IMR-90 (cell line): Measurements from ENCODE around the gene CFHR3. TPM values are rescaled to one million over a fixed set of nuclear protein-coding genes. Genes with fewer than 3 reads are reported as not detected.

ENCODE experiments used
- ATAC-seq: fragments of 200-7000 bp; cut with Tn5 transposase; 2 replicates; pipeline ENCODE4 v1.9.1; 2020; ENCODE audit warnings: low read depth, mild to moderate bottlenecking, moderate library complexity
- BruUV-seq: library from RNA; stranded (reverse); fragments of 400-500 nt; replicated peaks from 2 replicates; lab custom pipeline; 2021; lab: Mats Ljungman, UMichigan
- CTCF ChIA-PET: fragments of 300-600 bp; formaldehyde crosslinking; extraction: SDS; loops from one replicate; lab custom pipeline; 2021; ENCODE audit warnings: antibody characterized with exemption; lab: Yijun Ruan, JAX
- POLR2A ChIA-PET: fragments of 300-600 bp; sonication (Branson Sonifier 250); formaldehyde crosslinking; loops from one replicate; lab custom pipeline; 2022; ENCODE audit warnings: antibody characterized with exemption; ENCODE audit not compliant: unreplicated experiment; lab: Charles Lee
- DNase-seq: peaks from one replicate; pipeline ENCODE4 v3.0.0; 2013
- H2AFZ ChIP-seq: replicated peaks from 2 replicates; pipeline ENCODE3; 2013; ENCODE audit warnings: low read length, mild to moderate bottlenecking; ENCODE audit not compliant: poor library complexity
- H2AK5ac ChIP-seq: 2 replicates; pipeline ENCODE4 v1.6.1; 2013; ENCODE audit warnings: low read depth, low read length, inconsistent platforms
- H2AK9ac ChIP-seq: replicated peaks from 2 replicates; pipeline ENCODE3; 2013; ENCODE audit warnings: mild to moderate bottlenecking, low read depth, low read length, moderate library complexity; ENCODE audit not compliant: poor library complexity
- H2BK120ac ChIP-seq: 2 replicates; pipeline ENCODE4 v1.6.1; 2013; ENCODE audit warnings: low read depth, low read length, inconsistent platforms
- H2BK15ac ChIP-seq: 3 replicates; pipeline ENCODE4 v1.6.1; 2013; ENCODE audit warnings: low read depth, low read length, inconsistent platforms
- H2BK20ac ChIP-seq: 2 replicates; pipeline ENCODE4 v1.6.1; 2013; ENCODE audit warnings: low read depth, mild to moderate bottlenecking, inconsistent platforms, low read length, moderate library complexity
- H2BK5ac ChIP-seq: 2 replicates; pipeline ENCODE4 v1.6.1; 2013; ENCODE audit warnings: mild to moderate bottlenecking, low read depth, low read length, inconsistent platforms; ENCODE audit not compliant: poor library complexity, severe bottlenecking
- H3K14ac ChIP-seq: replicated peaks from 2 replicates; pipeline ENCODE4 v1.6.1; 2013; ENCODE audit warnings: low read depth, low read length, inconsistent platforms
- H3K18ac ChIP-seq: 2 replicates; pipeline ENCODE4 v1.6.1; 2013; ENCODE audit warnings: low read depth, low read length, control low read depth
- H3K23ac ChIP-seq: 2 replicates; pipeline ENCODE4 v1.6.1; 2013; ENCODE audit warnings: low read depth, low read length, inconsistent platforms
- H3K27ac ChIP-seq: 2 replicates; pipeline ENCODE4 v1.5.1; 2013; ENCODE audit warnings: mild to moderate bottlenecking, control low read depth, low read length; ENCODE audit not compliant: insufficient read depth
- H3K27me3 ChIP-seq: 2 replicates; pipeline ENCODE4 v1.6.1; 2013; ENCODE audit warnings: low read length; ENCODE audit not compliant: control insufficient read depth, insufficient read depth
- H3K36me3 ChIP-seq: 2 replicates; pipeline ENCODE4 v1.6.1; 2013; ENCODE audit warnings: low read length, mixed read lengths; ENCODE audit not compliant: control insufficient read depth, insufficient read depth
- H3K4ac ChIP-seq: 2 replicates; pipeline ENCODE4 v1.6.1; 2013; ENCODE audit warnings: low read depth, low read length, inconsistent platforms
- H3K4me1 ChIP-seq: 2 replicates; pipeline ENCODE4 v1.6.1; 2013; ENCODE audit warnings: low read length, mixed read lengths; ENCODE audit not compliant: control insufficient read depth, insufficient read depth
- H3K4me2 ChIP-seq: 2 replicates; pipeline ENCODE4 v1.6.1; 2013; ENCODE audit warnings: low read depth, mild to moderate bottlenecking, control low read depth, low read length, moderate library complexity
- H3K4me3 ChIP-seq: 2 replicates; pipeline ENCODE4 v1.5.1; 2013; ENCODE audit warnings: low read depth, mild to moderate bottlenecking, control low read depth, low read length, moderate library complexity; ENCODE audit not compliant: insufficient read depth
- H3K56ac ChIP-seq: 2 replicates; pipeline ENCODE4 v1.6.1; 2013; ENCODE audit warnings: low read length, inconsistent platforms; ENCODE audit not compliant: insufficient read depth; ENCODE audit errors: extremely low read depth
- H3K79me1 ChIP-seq, 2 experiments: 2 replicates each; pipeline ENCODE4 v1.6.1; 2013; ENCODE audit warnings: low read length in 2 of 2, inconsistent platforms in 1 of 2, low read depth in 1 of 2
- H3K9ac ChIP-seq: 2 replicates; pipeline ENCODE4 v1.6.1; 2013; ENCODE audit warnings: low read depth, low read length, control low read depth
- H3K9me1 ChIP-seq: 2 replicates; pipeline ENCODE4 v1.6.1; 2013; ENCODE audit warnings: low read length, inconsistent platforms; ENCODE audit not compliant: insufficient read depth
- H3K9me3 ChIP-seq: 2 replicates; pipeline ENCODE4 v1.6.1; 2013; ENCODE audit warnings: low read length; ENCODE audit not compliant: control insufficient read depth, insufficient read depth
- H4K20me1 ChIP-seq: 2 replicates; pipeline ENCODE4 v1.6.1; 2013; ENCODE audit warnings: low read length, inconsistent platforms; ENCODE audit not compliant: insufficient read depth
- H4K5ac ChIP-seq: 2 replicates; pipeline ENCODE4 v1.6.1; 2013; ENCODE audit warnings: mild to moderate bottlenecking, low read depth, low read length, control low read depth
- H4K8ac ChIP-seq, 2 experiments: 2 replicates each; pipeline ENCODE4 v1.6.1; 2013; ENCODE audit warnings: low read depth in 2 of 2, low read length in 2 of 2, control low read depth in 1 of 2, inconsistent platforms in 1 of 2
- H4K91ac ChIP-seq: 2 replicates; pipeline ENCODE4 v1.6.1; 2013; ENCODE audit warnings: low read depth, low read length, inconsistent platforms; ENCODE audit not compliant: insufficient read depth
- CEBPB ChIP-seq: IDR thresholded peaks from 2 replicates; pipeline ENCODE4 v1.6.1; 2012; ENCODE audit warnings: low read depth, low read length, improper control_type of control experiment
- CTCF ChIP-seq: conservative IDR thresholded peaks from 2 replicates; pipeline ENCODE4 v1.5.1; 2012; ENCODE audit warnings: mild to moderate bottlenecking, low read depth, low read length, improper control_type of control experiment
- ELK1 ChIP-seq: fragments of 150-350 bp; IDR thresholded peaks from 2 replicates; pipeline ENCODE4 v1.6.1; 2016; ENCODE audit warnings: low read depth, mild to moderate bottlenecking, low read length, moderate library complexity, borderline replicate concordance
- RCOR1 ChIP-seq: IDR thresholded peaks from 2 replicates; pipeline ENCODE4 v1.6.1; 2012; ENCODE audit warnings: mild to moderate bottlenecking, low read length, improper control_type of control experiment; ENCODE audit not compliant: insufficient replicate concordance
- USF2 ChIP-seq: fragments of 150-350 bp; IDR thresholded peaks from 2 replicates; pipeline ENCODE4 v1.6.1; 2017; ENCODE audit warnings: mild to moderate bottlenecking, antibody characterized with exemption, low read length, low read depth
- WGBS, 2 experiments: methylation state at CpG; one replicate each; pipeline versions ENCODE4 v1.1.5 to v1.1.7; 2013; ENCODE audit warnings: missing lambda C conversion rate in 2 of 2; ENCODE audit not compliant: insufficient read length in 1 of 2; ENCODE audit errors: extremely low coverage in 2 of 2; 5-methylcytosine and 5-hydroxymethylcytosine counted together
- dilution Hi-C: fragments of 300-500 bp; cut with HindIII; formaldehyde crosslinking; loops from one replicate; pipeline ENCODE4 v1.14.3; 2018; ENCODE audit warnings: low sequenced_read_pairs; ENCODE audit not compliant: unreplicated experiment
- in situ Hi-C: fragments of 300-500 bp; cut with MboI; formaldehyde crosslinking; loops from 3 replicates; pipeline ENCODE4 v1.14.3; 2019; ENCODE audit warnings: low sequenced_read_pairs, inconsistent platforms, mixed read lengths
- intact Hi-C: fragments of 100-400 bp; cut with micrococcal nuclease; formaldehyde crosslinking; loops from 2 replicates; pipeline ENCODE4 v1.10.0; 2022
- polyA plus RNA-seq, 3 experiments: library from polyadenylated mRNA; depleted of rRNA; stranded (reverse); fragments of >200 nt; gene quantifications; 2 replicates each; pipeline ENCODE4 v1.2.3, GENCODE V29; 2012; ENCODE audit warnings: low replicate concordance in 1 of 3
- total RNA-seq: library from RNA; depleted of rRNA; stranded (reverse); fragments of >200 nt; gene quantifications from 2 replicates; pipeline ENCODE4 v1.2.3, GENCODE V29; 2012

Gene CFHR3
- total and polyA plus RNA-seq, 2 of the 4 experiments (the other 2 are of a cell fraction), result not detected

GRCh38 chr1:196773713-196774112 lies 927 bp upstream of the CFHR3 start:
- Histone ChIP-seq H3K18ac (no peak overlapping the region), H3K4me3 (no peak overlapping the region), H2BK15ac (no peak overlapping the region), H3K27ac (no peak overlapping the region), H3K56ac (no peak overlapping the region), H3K9me1 (no peaks in the 10 kb centered on the region), H4K20me1 (no peaks in the 10 kb centered on the region), H4K91ac (no peak overlapping the region), H3K4ac (no peak overlapping the region), H2BK5ac (no peak overlapping the region), H2BK120ac (no peak overlapping the region), H2AFZ (no peak overlapping the region), H3K27me3 (no peaks in the 10 kb centered on the region), H2BK20ac (no peak overlapping the region), H3K4me1 (no peaks in the 10 kb centered on the region), H2AK9ac (no peak overlapping the region), H3K4me2 (no peak overlapping the region), H2AK5ac (no peak overlapping the region), H3K23ac (no peak overlapping the region), H3K79me1 (no peaks in the 10 kb centered on the region), H4K5ac (no peak overlapping the region), H3K9ac (no peak overlapping the region), H3K9me3 (no peaks in the 10 kb centered on the region), H4K8ac (no peak overlapping the region), H3K14ac (no peak overlapping the region), H3K36me3 (no peaks in the 10 kb centered on the region)
- CTCF ChIA-PET, result no interaction called here
- in situ Hi-C loops (no loop called here), dilution Hi-C loops (no loop called here), intact Hi-C loops (no loop called here)
- POLR2A ChIA-PET, result no interaction called here
- TF ChIP-seq ELK1, result no peak
- TF ChIP-seq CTCF, result no peak
- TF ChIP-seq CEBPB, result no peak
- no peak for TF ChIP-seq RCOR1
- TF ChIP-seq USF2, result no peak
- no CpG with 5 or more reads among the region's 1 CpG for WGBS, 2 experiments
- ATAC-seq (no peak), DNase-seq (no peak)
- no TSS peak for BruUV-seq
